Panc1 (cell line): Measurements from ENCODE around the gene NUBP2. TPM values are rescaled to one million over a fixed set of nuclear protein-coding genes. Genes with fewer than 3 reads are reported as not detected.

Experiments
- ATAC-seq: fragments of 200-7000 bp; cut with Tn5 transposase; 2 replicates; pipeline ENCODE4 v1.9.1; 2020; ENCODE audit warnings: mild to moderate bottlenecking, moderate library complexity
- BruUV-seq: library from RNA; stranded (reverse); fragments of 400-500 nt; replicated peaks from 2 replicates; lab custom pipeline; 2021; lab: Mats Ljungman, UMichigan
- CTCF ChIA-PET: fragments of 300-600 bp; sonication (Branson Sonifier 250); formaldehyde crosslinking; loops from one replicate; lab custom pipeline; 2022; ENCODE audit warnings: antibody characterized with exemption; lab: Charles Lee
- POLR2A ChIA-PET: fragments of 300-600 bp; sonication (Branson Sonifier 250); formaldehyde crosslinking; loops from one replicate; lab custom pipeline; 2022; ENCODE audit warnings: antibody characterized with exemption; lab: Charles Lee
- DNase-seq: peaks from one replicate; pipeline ENCODE4 v3.0.0-alpha.2; 2010; ENCODE audit warnings: low read depth, low spot score
- H3K27ac ChIP-seq: 2 replicates; pipeline ENCODE4 v1.5.1; 2011; ENCODE audit warnings: mild to moderate bottlenecking, low read length, inconsistent platforms
- H3K27me3 ChIP-seq: fragments of 200-500 bp; sonication (Bioruptor generic); 2 replicates; pipeline ENCODE4 v1.6.0; 2014; ENCODE audit warnings: low read length, inconsistent platforms; ENCODE audit not compliant: control insufficient read depth, insufficient read depth
- H3K36me3 ChIP-seq: fragments of 200-500 bp; sonication (Bioruptor generic); 2 replicates; pipeline ENCODE4 v1.5.1; 2014; ENCODE audit warnings: inconsistent platforms, mild to moderate bottlenecking, low read length, moderate library complexity; ENCODE audit not compliant: control insufficient read depth, insufficient read depth
- H3K4me1 ChIP-seq: 2 replicates; pipeline ENCODE4 v1.5.1; 2011; ENCODE audit warnings: inconsistent platforms, mild to moderate bottlenecking, low read length, moderate library complexity; ENCODE audit not compliant: control insufficient read depth, insufficient read depth
- H3K4me3 ChIP-seq, 2 experiments: 2 replicates each; pipeline ENCODE4 v1.5.1; 2011 to 2012; ENCODE audit warnings: low read depth in 2 of 2, low read length in 2 of 2, mild to moderate bottlenecking in 2 of 2, inconsistent platforms in 1 of 2, moderate library complexity in 1 of 2
- H3K9me3 ChIP-seq: fragments of 200-500 bp; sonication (Bioruptor generic); 2 replicates; pipeline ENCODE4 v1.5.1; 2014; ENCODE audit warnings: low read depth, mild to moderate bottlenecking, inconsistent platforms, low read length, moderate library complexity; ENCODE audit not compliant: control insufficient read depth, insufficient read depth
- POLR2AphosphoS5 ChIP-seq: IDR thresholded peaks from 2 replicates; pipeline ENCODE4 v1.6.1; 2012; ENCODE audit warnings: mild to moderate bottlenecking, low read depth, low read length, moderate library complexity
- SIN3A ChIP-seq: IDR thresholded peaks from 2 replicates; pipeline ENCODE4 v1.6.1; 2012; ENCODE audit warnings: low read depth, mild to moderate bottlenecking, low read length, moderate library complexity, borderline replicate concordance; ENCODE audit not compliant: insufficient read depth
- TCF7L2 ChIP-seq: IDR thresholded peaks from 2 replicates; pipeline ENCODE4 v1.6.1; 2011; ENCODE audit warnings: mild to moderate bottlenecking, low read depth, low read length, inconsistent platforms
- in situ Hi-C: cut with HindIII; loops from 2 replicates; pipeline ENCODE4 v1.10.0; 2016; ENCODE audit warnings: low sequenced_read_pairs, low pct_unique_long_range_greater_than_20kb
- intact Hi-C: fragments of 100-400 bp; cut with micrococcal nuclease; formaldehyde crosslinking; loops from one replicate; pipeline ENCODE4 v1.10.0; 2022; ENCODE audit not compliant: unreplicated experiment
- total RNA-seq: library from RNA; stranded (reverse); gene quantifications from one replicate; pipeline ENCODE4 v1.2.1, GENCODE V29; 2021; ENCODE audit not compliant: unreplicated experiment
- TF ChIP-seq, protein P1 (sequence below), 2 experiments: IDR thresholded peaks; 2 replicates each; pipeline ENCODE4 v1.6.1; 2011 to 2012; ENCODE audit warnings: low read depth in 2 of 2, control low read depth in 1 of 2, low read length in 1 of 2, mild to moderate bottlenecking in 1 of 2, moderate library complexity in 1 of 2; ENCODE audit not compliant: insufficient read depth in 1 of 2
- TF ChIP-seq, protein P2 (sequence below): fragments of 450-650 bp; IDR thresholded peaks from 2 replicates; pipeline ENCODE4 v1.5.1; 2017; ENCODE audit warnings: mild to moderate bottlenecking

The NUBP2 gene
- total RNA-seq, 1 experiment from 2014 or later, result 85.8 TPM

DNA sequence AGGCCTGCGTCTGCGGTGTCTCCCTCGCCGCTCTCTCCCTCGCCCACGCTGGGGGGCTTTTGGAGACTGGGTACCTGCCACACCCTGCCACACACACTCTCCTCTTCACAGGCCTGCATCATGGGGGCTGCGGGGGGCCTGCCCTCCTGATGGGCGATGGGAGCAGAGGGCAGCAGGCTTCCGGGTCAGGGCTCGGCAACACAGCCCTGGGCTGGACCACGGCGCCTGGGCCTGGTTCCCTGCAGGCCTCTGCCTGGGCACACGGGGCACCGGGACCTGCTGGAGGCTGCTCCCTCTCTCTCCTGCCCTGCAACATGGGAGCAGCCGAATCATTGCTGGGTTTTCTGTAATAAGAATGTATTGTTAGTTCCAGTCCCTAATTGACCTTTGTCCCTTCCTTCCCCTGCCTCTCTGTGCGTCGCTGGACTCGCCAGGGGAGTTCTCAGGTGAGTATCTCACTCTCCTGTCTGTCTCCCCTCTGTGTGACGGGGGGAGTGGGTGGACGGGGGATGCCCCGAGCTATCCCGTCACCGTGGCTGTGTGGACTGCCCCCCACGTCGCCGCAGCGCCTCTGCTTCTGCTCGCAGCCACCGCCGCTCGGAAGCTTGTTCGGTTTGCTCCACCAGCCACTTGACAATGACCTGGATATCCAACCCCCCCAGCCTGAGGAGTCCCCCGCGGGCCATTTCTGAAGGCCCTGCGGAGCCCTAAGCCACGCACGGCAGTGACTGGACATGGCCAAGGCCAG, 24.9 kb upstream of the NUBP2 start:
- no peak; the same call in 1 of the 2 replicates for ATAC-seq
- in situ Hi-C loops, result no loop called here
- intact Hi-C loops, result no loop called here
- Histone ChIP-seq H3K36me3 (no peaks in the 10 kb centered on the region), H3K4me3 (no peak overlapping the region), H3K9me3 (no peaks in the 10 kb centered on the region), H3K4me1 (no peaks in the 10 kb centered on the region), H3K27me3 (no peaks in the 10 kb centered on the region), H3K27ac (no peak overlapping the region)
- ChIA-PET POLR2A (no interaction called here), CTCF (no interaction called here)
- no peak for TF ChIP-seq POLR2AphosphoS5
- no peak for TF ChIP-seq SIN3A
- TF ChIP-seq, protein P1, sequence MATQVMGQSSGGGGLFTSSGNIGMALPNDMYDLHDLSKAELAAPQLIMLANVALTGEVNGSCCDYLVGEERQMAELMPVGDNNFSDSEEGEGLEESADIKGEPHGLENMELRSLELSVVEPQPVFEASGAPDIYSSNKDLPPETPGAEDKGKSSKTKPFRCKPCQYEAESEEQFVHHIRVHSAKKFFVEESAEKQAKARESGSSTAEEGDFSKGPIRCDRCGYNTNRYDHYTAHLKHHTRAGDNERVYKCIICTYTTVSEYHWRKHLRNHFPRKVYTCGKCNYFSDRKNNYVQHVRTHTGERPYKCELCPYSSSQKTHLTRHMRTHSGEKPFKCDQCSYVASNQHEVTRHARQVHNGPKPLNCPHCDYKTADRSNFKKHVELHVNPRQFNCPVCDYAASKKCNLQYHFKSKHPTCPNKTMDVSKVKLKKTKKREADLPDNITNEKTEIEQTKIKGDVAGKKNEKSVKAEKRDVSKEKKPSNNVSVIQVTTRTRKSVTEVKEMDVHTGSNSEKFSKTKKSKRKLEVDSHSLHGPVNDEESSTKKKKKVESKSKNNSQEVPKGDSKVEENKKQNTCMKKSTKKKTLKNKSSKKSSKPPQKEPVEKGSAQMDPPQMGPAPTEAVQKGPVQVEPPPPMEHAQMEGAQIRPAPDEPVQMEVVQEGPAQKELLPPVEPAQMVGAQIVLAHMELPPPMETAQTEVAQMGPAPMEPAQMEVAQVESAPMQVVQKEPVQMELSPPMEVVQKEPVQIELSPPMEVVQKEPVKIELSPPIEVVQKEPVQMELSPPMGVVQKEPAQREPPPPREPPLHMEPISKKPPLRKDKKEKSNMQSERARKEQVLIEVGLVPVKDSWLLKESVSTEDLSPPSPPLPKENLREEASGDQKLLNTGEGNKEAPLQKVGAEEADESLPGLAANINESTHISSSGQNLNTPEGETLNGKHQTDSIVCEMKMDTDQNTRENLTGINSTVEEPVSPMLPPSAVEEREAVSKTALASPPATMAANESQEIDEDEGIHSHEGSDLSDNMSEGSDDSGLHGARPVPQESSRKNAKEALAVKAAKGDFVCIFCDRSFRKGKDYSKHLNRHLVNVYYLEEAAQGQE (IDR thresholded peaks at IDR 0.05; ENCODE audit: insufficient read depth in 1 of 2, low read depth in 2 of 2, low read length in 1 of 2), result no peak
- no peak for TF ChIP-seq TCF7L2
- TF ChIP-seq, protein P2, sequence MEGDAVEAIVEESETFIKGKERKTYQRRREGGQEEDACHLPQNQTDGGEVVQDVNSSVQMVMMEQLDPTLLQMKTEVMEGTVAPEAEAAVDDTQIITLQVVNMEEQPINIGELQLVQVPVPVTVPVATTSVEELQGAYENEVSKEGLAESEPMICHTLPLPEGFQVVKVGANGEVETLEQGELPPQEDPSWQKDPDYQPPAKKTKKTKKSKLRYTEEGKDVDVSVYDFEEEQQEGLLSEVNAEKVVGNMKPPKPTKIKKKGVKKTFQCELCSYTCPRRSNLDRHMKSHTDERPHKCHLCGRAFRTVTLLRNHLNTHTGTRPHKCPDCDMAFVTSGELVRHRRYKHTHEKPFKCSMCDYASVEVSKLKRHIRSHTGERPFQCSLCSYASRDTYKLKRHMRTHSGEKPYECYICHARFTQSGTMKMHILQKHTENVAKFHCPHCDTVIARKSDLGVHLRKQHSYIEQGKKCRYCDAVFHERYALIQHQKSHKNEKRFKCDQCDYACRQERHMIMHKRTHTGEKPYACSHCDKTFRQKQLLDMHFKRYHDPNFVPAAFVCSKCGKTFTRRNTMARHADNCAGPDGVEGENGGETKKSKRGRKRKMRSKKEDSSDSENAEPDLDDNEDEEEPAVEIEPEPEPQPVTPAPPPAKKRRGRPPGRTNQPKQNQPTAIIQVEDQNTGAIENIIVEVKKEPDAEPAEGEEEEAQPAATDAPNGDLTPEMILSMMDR, result no peak
- no peak for DNase-seq
- no TSS peak for BruUV-seq

DNA sequence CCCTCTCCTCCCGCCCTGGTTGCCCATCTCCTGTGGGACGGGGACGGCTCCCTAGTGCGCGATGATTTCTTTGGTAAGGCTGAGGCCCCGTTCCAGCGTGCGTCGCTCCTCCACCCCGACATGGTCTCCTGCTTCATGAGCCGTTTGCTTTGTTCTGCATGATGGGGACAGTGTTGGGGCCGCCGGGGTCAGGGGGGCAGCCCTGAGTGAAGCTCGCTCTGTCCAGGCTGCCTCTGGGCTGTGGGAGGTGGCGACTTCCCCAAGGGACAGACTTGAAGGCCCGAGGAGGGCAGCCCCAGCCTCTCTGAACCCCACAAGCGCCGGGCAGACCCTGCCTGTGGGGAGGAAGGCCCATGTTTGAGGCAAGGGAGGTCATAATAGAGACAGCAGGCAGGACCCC, 23.8 kb upstream of the NUBP2 start:
- no peak overlapping the region for H3K27ac ChIP-seq
- no peak overlapping the region for H3K4me3 ChIP-seq
- ChIA-PET CTCF (no interaction called here), POLR2A (no interaction called here)
- intact Hi-C loops (no loop called here), in situ Hi-C loops (no loop called here)
- H3K36me3 ChIP-seq, result no peaks in the 10 kb centered on the region
- TF ChIP-seq TCF7L2 (no peak), SIN3A (no peak), POLR2AphosphoS5 (no peak)
- TF ChIP-seq, protein P2, result no peak
- no peaks in the 10 kb centered on the region for H3K9me3 ChIP-seq
- DNase-seq (no peak), ATAC-seq (no peak)
- H3K27me3 ChIP-seq, result no peaks in the 10 kb centered on the region
- no peaks in the 10 kb centered on the region for H3K4me1 ChIP-seq
- no TSS peak for BruUV-seq
